Coronary artery (tissue), 2 donors: ENCODE data around the gene KRTAP12-3.
"Not testable (repeated sequence)": the region's sequence is repeated elsewhere in the genome, so short reads cannot be mapped to it uniquely, and the experiment has no call there.

Source experiments
- DNase-seq: peaks from one replicate; pipeline ENCODE4 v3.0.0-alpha.2; 2017; ENCODE audit warnings: low spot score
- H3K27ac ChIP-seq, 2 donors: fragments of 200-600 bp; sonication (generic); one replicate each; pipeline ENCODE4 v1.5.1; 2016 to 2019
- H3K4me3 ChIP-seq: fragments of 200-600 bp; sonication (generic); 2 replicates; pipeline ENCODE4 v1.5.1; 2016; ENCODE audit warnings: mild to moderate bottlenecking, moderate library complexity
- TF ChIP-seq, protein P1 (sequence below): fragments of 200-600 bp; sonication (generic); IDR thresholded peaks from one replicate; pipeline ENCODE4 v1.5.1; 2019; ENCODE audit warnings: antibody characterized with exemption

KRTAP12-3 gene

DNA sequence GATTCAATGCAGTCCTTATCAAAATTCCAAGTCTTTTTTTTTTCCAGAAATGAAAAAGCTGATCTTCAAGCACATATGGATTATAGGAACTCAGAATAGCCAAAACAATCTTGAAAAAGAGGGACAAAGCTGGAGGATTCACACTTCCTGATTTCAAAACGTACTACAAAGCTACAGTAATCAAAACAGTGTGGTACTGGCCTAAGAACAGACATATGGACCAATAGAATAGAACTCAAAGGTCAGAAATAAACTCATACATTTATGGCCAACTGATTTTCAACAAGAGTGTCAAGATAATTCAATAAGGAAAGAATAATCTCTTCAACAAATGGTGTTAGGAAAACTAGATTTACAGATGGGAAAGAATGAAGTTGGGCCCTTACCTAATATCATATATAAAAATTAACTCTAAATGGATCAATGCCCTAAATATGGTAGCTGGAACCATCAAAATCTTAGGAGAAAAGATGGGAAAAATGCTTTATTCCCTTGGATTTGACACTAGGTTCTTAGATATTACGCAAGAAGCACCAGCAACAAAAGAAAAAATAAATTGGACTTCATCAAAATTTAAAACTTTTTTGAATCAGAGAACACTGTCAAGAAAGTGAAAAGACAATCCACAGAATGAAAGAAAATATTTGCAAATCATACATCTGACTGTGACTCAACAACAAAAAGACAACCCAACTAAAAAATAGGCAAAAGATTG is 35.2 kb downstream of the KRTAP12-3 start:
- no peak for DNase-seq
- Histone ChIP-seq H3K4me3 (no peak overlapping the region), H3K27ac (no peak overlapping the region)
- TF ChIP-seq, protein P1, sequence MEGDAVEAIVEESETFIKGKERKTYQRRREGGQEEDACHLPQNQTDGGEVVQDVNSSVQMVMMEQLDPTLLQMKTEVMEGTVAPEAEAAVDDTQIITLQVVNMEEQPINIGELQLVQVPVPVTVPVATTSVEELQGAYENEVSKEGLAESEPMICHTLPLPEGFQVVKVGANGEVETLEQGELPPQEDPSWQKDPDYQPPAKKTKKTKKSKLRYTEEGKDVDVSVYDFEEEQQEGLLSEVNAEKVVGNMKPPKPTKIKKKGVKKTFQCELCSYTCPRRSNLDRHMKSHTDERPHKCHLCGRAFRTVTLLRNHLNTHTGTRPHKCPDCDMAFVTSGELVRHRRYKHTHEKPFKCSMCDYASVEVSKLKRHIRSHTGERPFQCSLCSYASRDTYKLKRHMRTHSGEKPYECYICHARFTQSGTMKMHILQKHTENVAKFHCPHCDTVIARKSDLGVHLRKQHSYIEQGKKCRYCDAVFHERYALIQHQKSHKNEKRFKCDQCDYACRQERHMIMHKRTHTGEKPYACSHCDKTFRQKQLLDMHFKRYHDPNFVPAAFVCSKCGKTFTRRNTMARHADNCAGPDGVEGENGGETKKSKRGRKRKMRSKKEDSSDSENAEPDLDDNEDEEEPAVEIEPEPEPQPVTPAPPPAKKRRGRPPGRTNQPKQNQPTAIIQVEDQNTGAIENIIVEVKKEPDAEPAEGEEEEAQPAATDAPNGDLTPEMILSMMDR = no peak

DNA sequence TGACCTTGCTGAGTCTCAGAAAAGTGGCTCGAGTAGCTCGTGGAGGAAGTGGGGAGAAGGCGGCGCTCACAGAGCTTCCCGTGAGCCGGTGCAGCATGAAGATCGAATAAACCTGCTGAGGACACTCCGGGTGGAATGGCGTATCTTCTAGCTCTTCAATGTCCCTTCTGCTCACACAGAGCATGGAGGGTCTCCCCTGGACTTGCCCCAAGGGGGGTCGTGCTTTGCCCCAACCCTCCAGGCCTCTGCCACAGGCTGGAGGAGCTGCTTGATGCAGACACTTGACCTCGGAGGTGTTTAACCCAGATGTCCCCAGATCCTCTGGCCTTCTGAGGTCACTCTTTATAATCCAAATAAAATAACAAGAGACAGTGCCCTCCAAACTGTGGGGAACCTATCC is 37.0 kb downstream of the KRTAP12-3 start:
- DNase-seq = no peak
- H3K4me3 ChIP-seq = no peak overlapping the region
- TF ChIP-seq, protein P1 = no peak
- no peak overlapping the region for H3K27ac ChIP-seq

- no peak for DNase-seq
- H3K27ac ChIP-seq = no peak overlapping the region
- no peak overlapping the region for H3K4me3 ChIP-seq
- TF ChIP-seq, protein P1 = no peak
These were observed 37.5 kb downstream of the KRTAP12-3 start for GRCh38 chr21:44695184-44695583.

GRCh38 chr21:44695641-44696040 is 37.9 kb downstream of the KRTAP12-3 start:
- no peak overlapping the region for H3K27ac ChIP-seq

GRCh38 chr21:44696572-44696971 is 38.8 kb downstream of the KRTAP12-3 start:
- no peak overlapping the region for H3K27ac ChIP-seq
- DNase-seq = no peak
- TF ChIP-seq, protein P1 = no peak
- no peak overlapping the region for H3K4me3 ChIP-seq

More at GRCh38 chr21:44695641-44696040, 37.9 kb downstream of the KRTAP12-3 start:
- H3K4me3 ChIP-seq = no peak overlapping the region
- TF ChIP-seq, protein P1 = no peak
- DNase-seq = no peak

DNA sequence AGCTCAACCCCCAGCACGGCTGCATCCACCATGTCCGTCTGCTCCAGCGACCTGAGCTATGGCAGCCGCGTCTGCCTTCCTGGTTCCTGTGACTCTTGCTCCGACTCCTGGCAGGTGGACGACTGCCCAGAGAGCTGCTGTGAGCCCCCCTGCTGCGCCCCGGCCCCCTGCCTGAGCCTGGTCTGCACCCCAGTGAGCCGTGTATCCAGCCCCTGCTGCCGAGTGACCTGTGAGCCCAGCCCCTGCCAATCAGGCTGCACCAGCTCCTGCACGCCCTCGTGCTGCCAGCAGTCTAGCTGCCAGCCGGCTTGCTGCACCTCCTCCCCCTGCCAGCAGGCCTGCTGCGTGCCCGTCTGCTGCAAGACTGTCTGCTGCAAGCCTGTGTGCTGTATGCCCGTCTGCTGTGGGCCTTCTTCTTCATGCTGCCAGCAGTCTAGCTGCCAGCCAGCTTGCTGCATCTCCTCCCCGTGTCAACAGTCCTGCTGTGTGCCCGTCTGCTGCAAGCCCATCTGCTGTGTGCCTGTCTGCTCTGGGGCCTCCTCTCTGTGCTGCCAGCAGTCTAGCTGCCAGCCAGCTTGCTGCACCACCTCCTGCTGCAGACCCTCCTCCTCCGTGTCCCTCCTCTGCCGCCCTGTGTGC is 39.6 kb downstream of the KRTAP12-3 start, which contains the start of gene KRTAP10-12:
Gene KRTAP10-12, plus strand, starts transcription at position 1 of the 639 bp plus-strand sequence. Its CDS starts 30 bp downstream, at position 31.
- H3K4me3 ChIP-seq, DNase-seq, H3K27ac ChIP-seq: not testable (repeated sequence)

DNA sequence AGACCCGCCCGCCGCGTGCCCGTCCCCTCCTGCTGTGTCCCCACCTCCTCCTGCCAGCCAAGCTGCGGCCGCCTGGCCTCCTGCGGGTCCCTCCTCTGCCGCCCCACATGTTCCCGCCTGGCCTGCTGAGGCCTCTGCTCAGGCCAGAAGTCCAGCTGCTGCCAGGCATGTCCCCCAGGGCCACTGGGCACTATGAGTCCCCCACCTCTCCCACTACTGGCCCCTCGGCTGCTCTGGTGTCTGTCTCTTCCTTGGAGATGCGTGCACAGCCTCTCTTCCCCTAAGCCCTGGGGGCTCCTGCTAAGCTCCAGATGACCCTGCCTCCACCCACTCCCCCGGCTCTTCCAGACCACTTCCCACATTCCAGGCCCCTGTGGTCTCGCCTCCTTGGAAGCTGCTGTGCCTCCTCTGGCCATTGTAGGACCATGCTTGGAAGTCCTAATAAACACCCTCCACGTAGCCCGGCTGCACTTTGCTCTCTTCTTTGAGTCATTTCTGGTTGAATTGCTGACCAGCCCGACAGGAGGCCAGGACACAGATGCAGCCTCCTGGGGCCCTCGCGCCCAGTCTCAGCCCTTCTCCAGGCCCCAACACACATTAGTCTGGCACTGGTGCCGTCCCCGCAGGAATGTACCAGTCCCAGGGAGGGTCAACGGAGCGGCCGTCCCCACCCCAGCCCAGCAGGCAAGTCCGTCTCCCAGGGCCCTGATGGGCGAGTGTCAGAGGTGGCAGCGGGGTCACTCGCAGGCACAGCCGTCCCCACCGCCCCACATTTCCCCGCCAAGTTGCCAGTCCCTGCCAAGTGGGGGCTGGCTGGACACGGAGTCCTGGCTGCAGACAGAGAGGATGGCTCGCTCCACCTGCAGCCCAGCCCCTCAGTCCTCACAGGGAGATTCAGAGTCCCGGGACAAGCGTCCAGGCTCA is 40.3 kb downstream of the KRTAP12-3 start:
- DNase-seq = peak; percentile 62
- no peak overlapping the region for H3K4me3 ChIP-seq
- TF ChIP-seq, protein P1 = no peak
- no peak overlapping the region for H3K27ac ChIP-seq
